ENCODE measurements around the gene PDGFRB.
A peak's percentile ranks its signal among the peaks of the same experiment; 100 is the strongest.

The PDGFRB gene

DNA sequence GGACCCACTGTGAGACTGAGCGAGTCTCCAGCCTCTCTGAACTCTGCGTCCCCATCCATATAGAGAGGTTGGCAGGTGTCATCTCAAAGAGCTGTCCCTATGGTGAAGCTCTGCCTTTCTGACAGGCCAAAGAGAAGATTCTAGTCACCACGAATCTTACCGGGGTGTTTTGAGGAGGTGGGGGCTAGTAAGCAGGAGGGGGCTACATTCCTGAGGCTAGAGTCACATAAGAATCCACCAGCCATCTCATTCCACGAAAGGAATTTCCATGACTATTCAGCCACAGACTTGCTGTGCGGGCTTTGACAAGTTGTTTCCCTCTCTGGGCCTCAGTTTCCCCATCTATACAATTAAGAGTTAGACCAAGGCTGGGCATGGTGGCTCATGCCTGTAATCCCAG lies 16.3 kb downstream of the PDGFRB start:
- TF ChIP-seq, protein P1, sequence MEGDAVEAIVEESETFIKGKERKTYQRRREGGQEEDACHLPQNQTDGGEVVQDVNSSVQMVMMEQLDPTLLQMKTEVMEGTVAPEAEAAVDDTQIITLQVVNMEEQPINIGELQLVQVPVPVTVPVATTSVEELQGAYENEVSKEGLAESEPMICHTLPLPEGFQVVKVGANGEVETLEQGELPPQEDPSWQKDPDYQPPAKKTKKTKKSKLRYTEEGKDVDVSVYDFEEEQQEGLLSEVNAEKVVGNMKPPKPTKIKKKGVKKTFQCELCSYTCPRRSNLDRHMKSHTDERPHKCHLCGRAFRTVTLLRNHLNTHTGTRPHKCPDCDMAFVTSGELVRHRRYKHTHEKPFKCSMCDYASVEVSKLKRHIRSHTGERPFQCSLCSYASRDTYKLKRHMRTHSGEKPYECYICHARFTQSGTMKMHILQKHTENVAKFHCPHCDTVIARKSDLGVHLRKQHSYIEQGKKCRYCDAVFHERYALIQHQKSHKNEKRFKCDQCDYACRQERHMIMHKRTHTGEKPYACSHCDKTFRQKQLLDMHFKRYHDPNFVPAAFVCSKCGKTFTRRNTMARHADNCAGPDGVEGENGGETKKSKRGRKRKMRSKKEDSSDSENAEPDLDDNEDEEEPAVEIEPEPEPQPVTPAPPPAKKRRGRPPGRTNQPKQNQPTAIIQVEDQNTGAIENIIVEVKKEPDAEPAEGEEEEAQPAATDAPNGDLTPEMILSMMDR (IDR thresholded peaks at IDR 0.05; ENCODE audit: control insufficient read depth, insufficient read depth, low read depth, low read length, missing control alignments) = no peak
- no peak overlapping the region for H3K4me3 ChIP-seq (ENCODE audit: control insufficient read depth, low read depth, low read length)
- no peak for DNase-seq (ENCODE audit: low read depth)

DNA sequence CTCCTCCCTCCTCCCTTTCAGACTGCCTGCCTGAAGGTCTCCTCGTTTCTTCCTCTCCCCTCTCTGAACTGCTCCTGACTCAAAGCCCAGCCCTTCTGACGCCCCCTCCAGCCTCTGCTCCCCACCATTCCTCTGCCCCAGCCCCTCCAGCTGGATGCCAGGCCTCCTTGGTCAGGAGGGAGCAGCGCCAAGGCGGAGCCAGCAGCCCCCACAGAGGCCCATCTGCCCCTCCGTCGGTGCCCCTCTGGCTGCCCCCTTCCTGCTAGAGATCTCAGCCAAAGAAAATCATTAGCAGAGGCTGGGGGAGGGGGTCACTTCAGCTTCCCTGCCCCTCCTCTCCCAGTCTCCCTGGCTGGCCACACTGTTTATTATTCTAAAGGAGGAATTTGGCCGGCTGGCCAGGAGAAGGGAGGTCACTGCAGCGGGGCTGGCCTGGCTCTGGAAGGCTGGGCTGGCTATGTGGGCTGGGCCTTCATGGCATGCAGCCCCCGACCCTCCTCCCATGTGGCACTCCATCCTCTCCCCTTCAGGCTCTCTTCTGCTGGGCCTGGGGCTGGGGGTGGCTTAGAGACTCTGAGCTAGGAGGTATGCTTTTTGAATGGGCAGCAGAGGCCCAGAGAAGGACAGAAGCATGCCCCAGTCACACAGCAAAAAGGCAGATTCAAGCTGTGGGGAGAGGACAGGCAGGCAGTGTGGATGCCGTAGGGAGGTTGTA lies 16.9 kb downstream of the PDGFRB start:
- TF ChIP-seq, protein P1 (IDR thresholded peaks at IDR 0.05; ENCODE audit: control insufficient read depth, insufficient read depth, low read depth, low read length, missing control alignments) = no peak
- peak overlapping the region; percentile 20 for H3K4me3 ChIP-seq (ENCODE audit: control insufficient read depth, low read depth, low read length)
- DNase-seq (ENCODE audit: low read depth) = no peak

DNA sequence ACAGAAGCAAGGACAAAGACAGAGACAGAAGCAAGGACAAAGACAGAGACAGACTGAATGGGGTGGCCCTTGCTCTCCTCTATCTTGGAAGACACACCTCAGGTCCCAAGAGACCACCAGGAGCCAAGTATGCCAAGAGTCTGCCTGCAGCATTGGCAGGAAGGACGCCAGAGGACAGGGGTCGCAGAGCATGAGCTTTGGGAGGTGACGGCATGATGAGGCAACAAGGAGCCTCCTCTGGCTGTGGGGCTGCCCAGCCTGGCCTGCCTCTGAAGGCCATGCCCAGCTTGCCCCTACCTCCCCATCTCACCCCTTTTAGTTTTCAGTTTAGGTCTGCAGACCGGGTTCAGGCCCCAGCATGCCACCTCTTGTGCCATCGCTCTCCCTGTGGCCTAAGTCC lies 17.6 kb downstream of the PDGFRB start:
- no peak overlapping the region for H3K4me3 ChIP-seq (ENCODE audit: control insufficient read depth, low read depth, low read length)
- TF ChIP-seq, protein P1 (IDR thresholded peaks at IDR 0.05; ENCODE audit: control insufficient read depth, insufficient read depth, low read depth, low read length, missing control alignments) = no peak
- DNase-seq (ENCODE audit: low read depth) = no peak

DNA sequence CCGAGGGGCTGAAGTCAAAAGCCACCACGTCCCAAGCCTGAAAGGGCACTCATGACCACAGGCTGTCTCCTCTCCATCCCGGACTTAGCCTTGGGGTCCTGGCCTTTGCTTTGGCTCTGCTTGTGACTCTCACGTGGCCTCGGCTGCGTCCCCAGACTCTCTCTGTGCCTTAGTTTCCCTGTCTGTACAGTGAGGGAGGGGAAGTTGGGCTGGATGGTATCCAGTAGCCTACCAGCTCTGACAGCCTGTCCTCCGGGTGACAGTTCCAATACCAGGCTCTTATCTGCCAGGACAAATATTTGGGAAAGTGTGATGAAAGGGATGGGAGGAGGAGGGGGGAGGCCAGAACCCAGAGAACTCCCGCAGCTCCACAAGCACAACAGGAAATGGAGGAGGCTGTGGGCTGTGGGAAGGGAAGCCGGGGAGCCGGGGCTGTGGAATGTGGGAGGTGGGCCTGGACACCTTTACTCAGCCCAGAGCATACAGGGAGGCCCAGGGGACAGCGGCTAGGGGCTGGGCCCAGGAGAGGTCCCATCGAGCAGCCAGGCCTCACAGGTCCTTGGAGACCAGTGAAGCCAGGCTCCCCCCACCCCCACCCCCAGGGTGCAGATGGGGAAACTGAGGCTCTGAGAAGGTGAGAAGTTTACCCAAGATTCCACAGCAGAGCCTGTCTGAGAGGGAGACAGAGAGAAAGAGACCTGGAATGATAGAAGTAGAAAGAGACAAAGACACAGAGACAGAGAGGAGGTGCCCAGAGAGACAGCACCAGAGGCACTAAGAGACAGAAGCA lies 18.3 kb downstream of the PDGFRB start:
- TF ChIP-seq, protein P1 (IDR thresholded peaks at IDR 0.05; ENCODE audit: control insufficient read depth, insufficient read depth, low read depth, low read length, missing control alignments) = no peak
- DNase-seq (ENCODE audit: low read depth) = no peak
- no peak overlapping the region for H3K4me3 ChIP-seq (ENCODE audit: control insufficient read depth, low read depth, low read length)

DNA sequence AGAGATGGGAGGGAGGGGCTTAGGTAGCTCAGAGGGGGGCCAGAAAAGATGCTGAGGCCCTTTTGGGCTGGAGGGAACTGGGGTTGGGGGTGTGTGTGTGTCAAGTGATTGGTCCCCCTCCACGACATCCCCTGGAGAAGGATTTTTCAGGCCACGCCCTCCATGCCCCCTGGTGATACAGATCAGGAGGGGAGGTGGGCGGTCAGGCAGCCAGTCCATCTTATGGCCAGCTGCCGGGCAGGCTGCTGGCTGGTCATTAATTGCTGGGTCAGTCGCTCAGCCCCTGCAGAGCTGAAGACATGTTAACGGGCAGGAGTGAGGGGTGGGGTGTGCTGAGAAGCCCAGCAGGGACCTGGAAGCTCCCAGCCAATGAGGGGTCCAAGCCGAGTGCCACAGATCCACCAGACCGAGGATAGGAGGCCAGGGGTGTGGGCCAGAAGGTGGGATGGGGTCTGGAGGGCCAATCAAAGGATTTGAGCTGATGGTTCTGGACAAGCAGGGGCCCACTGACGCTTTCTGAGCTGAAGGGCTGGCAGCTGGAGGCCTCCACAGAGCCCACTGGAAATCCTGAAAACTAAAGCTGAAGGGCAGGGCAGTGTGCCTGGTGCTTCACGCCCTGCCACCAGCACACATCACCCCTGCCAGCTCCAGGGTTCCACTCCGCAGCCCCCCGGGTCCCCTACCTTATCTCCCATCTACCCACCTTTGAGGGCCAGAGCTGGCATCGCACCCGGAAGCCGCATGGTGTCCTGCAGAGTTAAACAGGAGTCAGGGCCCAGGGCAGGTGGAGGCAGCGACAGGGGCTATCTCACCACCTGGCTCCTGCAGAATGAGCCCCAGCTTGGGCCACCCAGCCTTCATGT lies 19.1 kb downstream of the PDGFRB start:
- TF ChIP-seq, protein P1 (IDR thresholded peaks at IDR 0.05; ENCODE audit: control insufficient read depth, insufficient read depth, low read depth, low read length, missing control alignments) = no peak
- DNase-seq (ENCODE audit: low read depth) = no peak
- no peak overlapping the region for H3K4me3 ChIP-seq (ENCODE audit: control insufficient read depth, low read depth, low read length)

DNA sequence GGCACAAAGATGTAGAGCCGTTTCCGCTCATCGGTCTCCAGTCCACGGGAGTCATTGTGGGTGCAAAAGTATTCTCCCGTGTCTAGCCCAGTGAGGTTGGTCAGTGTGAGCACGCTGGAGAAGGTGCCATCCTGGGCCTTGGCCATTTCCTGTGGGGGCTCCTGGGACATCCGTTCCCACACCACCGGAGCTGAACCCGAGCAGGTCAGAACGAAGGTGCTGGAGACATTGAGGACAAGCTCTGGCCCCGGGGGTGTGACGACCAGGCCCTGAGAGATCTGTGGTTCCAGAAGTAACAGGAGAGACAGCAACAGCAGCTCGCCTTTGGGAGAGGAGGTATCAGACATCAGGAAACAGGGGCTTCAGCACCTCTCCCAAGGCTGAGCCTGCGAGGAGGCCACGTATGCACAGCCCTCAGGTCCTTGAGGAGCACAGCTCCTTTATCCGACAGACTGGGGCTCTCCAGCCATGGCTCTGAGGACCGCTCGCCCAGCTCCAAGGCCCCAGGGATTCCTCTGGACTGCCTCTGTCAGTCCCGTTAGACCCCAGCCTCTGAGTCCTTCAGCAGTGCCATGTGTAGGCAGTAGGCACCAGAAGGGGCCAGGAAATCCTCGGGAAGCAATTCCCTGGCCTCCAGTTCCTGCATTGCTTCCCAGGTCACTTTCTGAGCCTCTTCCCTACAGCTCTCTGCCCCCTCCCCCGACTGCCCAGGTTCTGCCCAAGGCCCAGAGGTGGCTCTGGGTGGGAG lies 19.9 kb downstream of the PDGFRB start:
- TF ChIP-seq, protein P1 (IDR thresholded peaks at IDR 0.05; ENCODE audit: control insufficient read depth, insufficient read depth, low read depth, low read length, missing control alignments) = no peak
- DNase-seq (ENCODE audit: low read depth) = no peak

More for the DNA sequence above, 19.9 kb downstream of the PDGFRB start:
- no peak overlapping the region for H3K4me3 ChIP-seq (ENCODE audit: control insufficient read depth, low read depth, low read length)
